RPMI7951 (cell line): ENCODE measurements around the gene PCDHB2. TPM values are rescaled to one million over a fixed set of nuclear protein-coding genes. Genes with fewer than 3 reads are reported as not detected.
"Not testable (repeated sequence)": the region's sequence is repeated elsewhere in the genome, so short reads cannot be mapped to it uniquely, and the experiment has no call there.

Experiments used
- DNase-seq: peaks from one replicate; pipeline ENCODE4 v3.0.0-alpha.2; 2012; ENCODE audit warnings: low read depth
- total RNA-seq: library from RNA; depleted of rRNA; stranded (reverse); fragments of >200 nt; shearing (Covaris generic); gene quantifications from 2 replicates; pipeline ENCODE4 v1.2.3, GENCODE V29; 2014; rRNA removed

Gene PCDHB2
- 0.88 and 0.96 TPM in 2 replicates for total RNA-seq

- peak; percentile 68 for DNase-seq
Measured at GRCh38 chr5:141094481-141095262, at the start of gene PCDHB2. Gene PCDHB2 (plus strand): TSS chr5:141094615. CDS start chr5:141094791, 176 bp downstream.

DNA sequence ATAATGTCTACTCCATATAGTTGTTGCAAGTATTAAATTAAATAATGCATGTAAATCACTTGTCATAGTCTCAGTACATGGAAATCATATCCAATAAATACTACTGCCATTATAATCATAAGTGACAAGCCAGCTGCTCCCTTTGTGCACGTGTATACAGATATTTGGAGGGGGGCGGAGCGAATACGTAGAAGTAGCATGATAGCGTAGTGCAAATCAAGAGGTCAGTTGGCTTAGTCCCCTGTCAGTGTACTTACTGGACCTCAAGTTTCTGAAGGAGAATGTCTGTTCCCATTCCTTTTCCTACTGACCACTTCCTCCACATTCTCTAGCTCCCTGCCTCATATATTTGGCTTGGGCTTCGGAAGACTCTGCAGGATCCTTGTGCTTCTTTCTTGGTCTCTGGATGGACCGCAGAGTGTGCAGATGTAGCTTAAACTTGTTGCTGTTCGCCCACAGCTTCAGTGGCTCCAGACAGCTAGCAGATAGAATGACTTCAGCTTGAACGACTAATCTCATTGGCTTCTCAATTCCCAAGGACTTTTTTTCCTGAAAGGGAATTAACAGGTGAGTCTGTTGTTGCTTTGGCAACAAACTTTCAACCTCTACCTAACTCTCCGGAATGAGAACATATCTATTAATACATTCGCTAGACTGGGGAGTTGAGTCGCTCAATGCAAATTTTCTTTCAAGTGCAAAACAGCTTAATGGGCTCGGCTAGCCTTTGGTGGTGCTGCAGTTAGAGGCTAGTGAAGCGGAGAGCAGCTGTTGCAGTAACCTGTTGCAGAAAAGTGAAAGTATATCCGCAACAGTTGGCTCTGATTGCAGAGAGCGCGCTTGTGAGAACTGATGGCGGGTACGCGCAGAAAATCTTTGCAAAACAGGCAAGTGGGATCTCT is 43.5 kb upstream of the PCDHB2 start, which contains the start of gene PCDHB1:
Gene PCDHB1 (plus strand): TSS at position 753 of the 899 bp plus-strand sequence. CDS start 97 bp downstream, at position 850.
- DNase-seq: peak; percentile 2

DNA sequence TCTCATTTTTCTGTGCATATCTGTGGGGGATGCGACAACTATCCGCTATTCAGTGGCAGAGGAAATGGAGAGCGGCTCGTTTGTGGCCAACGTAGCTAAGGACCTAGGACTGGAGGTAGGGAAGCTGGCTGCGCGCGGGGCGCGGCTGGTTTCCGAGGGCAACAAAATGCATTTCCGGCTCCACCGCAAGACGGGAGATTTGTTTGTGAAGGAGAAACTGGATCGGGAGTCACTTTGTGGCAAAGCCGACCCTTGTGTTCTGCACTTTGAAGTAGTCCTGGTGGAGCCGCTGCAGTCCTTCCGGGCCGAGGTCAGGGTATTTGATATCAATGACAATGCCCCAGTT is 42.9 kb upstream of the PCDHB2 start:
- DNase-seq: no peak

DNA sequence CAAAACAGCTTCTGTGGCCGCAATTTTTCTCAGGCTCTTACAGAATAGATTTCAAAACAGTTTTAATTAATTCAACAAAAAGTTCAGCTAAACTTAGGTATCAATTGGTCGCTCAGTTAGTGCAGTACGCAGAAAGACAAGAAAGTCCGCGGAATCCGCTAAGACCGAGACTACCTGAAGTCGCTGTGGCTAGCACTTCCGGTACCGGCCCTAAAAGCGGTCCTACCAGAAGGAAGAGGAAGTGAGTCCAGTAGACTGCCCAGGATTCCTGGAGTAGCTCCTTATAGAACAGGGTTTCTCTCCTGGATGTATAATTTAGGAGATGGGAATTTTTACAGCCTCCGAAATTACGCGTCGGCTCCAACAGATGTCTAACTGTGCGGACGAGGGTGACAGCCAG is 16.6 kb upstream of the PCDHB2 start:
- no peak for DNase-seq

DNA sequence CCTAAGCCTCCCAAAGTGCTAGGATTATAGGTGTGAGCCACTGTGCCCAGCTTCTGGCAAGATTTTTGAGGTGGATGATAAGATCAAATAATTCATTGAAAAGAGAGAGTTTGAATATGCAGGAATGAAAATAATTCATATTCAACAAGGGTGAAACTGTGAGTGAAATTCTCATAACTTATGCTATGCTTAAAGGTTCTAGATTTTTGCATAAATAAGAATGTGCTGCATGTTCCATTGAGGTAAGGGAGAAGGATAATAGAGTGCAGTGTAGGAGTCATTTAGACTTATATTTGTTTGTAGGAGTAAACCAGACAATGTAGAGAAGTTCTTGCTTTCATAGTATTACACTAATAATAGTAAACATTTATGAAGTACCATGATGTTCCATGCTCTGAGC is 12.2 kb upstream of the PCDHB2 start:
- DNase-seq: no peak

GRCh38 chr5:141084487-141084989 is 9.9 kb upstream of the PCDHB2 start:
- peak; percentile 67 for DNase-seq

DNA sequence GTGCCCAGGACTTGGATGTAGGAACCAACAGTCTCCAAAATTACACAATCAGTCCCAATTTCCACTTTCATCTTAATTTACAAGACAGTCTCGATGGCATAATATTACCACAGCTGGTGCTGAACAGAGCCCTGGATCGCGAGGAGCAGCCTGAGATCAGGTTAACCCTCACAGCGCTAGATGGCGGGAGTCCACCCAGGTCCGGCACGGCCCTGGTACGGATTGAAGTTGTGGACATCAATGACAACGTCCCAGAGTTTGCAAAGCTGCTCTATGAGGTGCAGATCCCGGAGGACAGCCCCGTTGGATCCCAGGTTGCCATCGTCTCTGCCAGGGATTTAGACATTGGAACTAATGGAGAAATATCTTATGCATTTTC is 837 bp downstream of the PCDHB2 start:
- no peak for DNase-seq

GRCh38 chr5:141096181-141096580 is 1.8 kb downstream of the PCDHB2 start:
- not testable (repeated sequence) for DNase-seq

DNA sequence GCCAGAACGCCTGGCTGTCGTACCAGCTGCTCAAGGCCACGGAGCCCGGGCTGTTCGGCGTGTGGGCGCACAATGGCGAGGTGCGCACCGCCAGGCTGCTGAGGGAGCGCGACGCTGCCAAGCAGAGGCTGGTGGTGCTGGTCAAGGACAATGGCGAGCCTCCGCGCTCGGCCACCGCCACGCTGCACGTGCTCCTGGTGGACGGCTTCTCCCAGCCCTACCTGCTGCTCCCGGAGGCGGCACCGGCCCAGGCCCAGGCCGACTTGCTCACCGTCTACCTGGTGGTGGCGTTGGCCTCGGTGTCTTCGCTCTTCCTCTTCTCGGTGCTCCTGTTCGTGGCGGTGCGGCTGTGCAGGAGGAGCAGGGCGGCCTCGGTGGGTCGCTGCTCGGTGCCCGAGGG is 2.2 kb downstream of the PCDHB2 start:
- not testable (repeated sequence) for DNase-seq

DNA sequence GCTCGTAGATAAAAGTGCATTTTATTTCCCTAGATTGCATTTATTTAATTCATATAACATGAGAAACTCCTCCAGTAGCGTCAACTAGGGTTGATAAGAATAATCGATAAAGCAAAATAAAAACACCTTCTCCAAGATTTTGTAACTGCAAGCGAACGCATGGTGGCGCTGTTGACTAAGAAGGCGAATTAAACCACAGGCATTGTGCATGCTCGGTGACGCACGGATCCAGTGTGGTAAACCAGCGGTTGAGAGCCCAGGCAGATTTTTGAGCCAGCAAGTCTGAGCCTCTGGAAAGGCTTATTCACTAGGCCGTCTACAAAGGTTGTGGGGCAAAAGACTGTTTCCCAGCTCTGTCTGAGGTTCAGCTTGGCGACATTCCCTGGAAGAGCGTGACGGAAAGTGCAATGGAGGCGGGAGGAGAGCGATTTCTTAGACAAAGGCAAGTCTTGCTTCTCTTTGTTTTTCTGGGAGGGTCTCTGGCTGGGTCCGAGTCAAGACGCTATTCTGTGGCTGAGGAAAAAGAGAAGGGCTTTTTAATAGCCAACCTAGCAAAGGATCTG is 5.9 kb downstream of the PCDHB2 start, which contains the start of gene PCDHB3:
Gene PCDHB3 (plus strand): TSS at position 231 of the 563 bp plus-strand sequence. CDS start 177 bp downstream, at position 408.
- peak; percentile 65 for DNase-seq

DNA sequence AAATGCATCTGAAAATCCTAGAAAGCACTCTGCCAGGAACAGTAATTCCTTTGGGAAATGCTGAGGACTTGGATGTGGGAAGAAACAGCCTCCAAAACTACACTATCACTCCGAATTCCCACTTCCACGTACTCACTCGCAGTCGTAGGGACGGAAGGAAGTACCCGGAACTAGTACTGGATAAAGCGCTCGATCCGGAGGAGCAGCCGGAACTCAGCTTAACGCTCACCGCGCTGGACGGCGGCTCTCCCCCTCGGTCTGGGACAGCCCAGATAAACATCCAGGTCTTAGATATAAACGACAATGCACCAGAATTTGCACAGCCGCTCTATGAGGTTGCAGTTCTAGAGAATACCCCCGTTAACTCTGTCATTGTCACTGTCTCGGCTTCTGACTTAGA is 6.6 kb downstream of the PCDHB2 start:
- DNase-seq: no peak

DNA sequence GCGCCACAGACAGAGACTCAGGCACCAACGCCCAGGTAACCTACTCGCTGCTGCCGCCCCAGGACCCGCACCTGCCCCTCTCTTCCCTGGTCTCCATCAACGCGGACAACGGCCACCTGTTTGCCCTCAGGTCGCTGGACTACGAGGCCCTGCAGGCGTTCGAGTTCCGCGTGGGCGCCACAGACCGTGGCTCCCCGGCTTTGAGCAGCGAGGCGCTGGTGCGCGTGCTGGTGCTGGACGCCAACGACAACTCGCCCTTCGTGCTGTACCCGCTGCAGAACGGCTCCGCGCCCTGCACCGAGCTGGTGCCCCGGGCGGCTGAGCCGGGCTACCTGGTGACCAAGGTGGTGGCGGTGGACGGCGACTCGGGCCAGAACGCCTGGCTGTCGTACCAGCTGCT is 7.7 kb downstream of the PCDHB2 start:
- not testable (repeated sequence) for DNase-seq

DNA sequence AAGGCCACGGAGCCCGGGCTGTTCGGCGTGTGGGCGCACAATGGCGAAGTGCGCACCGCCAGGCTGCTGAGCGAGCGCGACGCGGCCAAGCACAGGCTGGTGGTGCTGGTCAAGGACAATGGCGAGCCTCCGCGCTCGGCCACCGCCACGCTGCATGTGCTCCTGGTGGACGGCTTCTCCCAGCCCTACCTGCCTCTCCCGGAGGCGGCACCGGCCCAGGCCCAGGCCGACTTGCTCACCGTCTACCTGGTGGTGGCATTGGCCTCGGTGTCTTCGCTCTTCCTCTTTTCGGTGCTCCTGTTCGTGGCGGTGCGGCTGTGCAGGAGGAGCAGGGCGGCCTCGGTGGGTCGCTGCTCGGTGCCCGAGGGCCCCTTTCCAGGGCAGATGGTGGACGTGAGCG is 8.1 kb downstream of the PCDHB2 start:
- not testable (repeated sequence) for DNase-seq

- DNase-seq: no peak
Measured at GRCh38 chr5:141105350-141105749, 10.9 kb downstream of the PCDHB2 start.

DNA sequence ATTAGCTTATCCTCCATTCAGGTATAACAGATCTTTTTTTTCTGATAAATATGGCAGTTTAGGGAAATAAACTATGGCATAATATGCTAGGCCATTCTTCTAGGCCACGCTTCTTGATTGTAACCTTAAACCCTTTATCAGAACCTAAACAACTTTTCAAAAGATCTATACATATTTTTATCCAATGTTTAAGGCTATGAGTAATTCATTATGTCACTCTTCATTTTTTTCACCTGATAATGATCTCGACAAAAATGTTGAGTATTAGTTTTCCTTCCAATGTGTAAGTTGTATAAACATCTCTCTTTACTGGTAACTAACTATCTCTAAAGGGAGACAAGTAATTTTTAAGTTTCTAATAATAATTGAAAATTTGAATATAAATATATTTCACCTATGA is 24.8 kb downstream of the PCDHB2 start:
- DNase-seq: no peak

GRCh38 chr5:141121563-141121962 is 27.1 kb downstream of the PCDHB2 start, which contains the start of gene PCDHB4:
Gene PCDHB4 (plus strand): TSS chr5:141121818. CDS start chr5:141121999, 181 bp downstream.
- DNase-seq: peak; percentile 31

GRCh38 chr5:141121985-141122384 is 27.6 kb downstream of the PCDHB2 start:
- DNase-seq: no peak

- DNase-seq: not testable (repeated sequence)
Measured at GRCh38 chr5:141123396-141124135, 29.2 kb downstream of the PCDHB2 start.

DNA sequence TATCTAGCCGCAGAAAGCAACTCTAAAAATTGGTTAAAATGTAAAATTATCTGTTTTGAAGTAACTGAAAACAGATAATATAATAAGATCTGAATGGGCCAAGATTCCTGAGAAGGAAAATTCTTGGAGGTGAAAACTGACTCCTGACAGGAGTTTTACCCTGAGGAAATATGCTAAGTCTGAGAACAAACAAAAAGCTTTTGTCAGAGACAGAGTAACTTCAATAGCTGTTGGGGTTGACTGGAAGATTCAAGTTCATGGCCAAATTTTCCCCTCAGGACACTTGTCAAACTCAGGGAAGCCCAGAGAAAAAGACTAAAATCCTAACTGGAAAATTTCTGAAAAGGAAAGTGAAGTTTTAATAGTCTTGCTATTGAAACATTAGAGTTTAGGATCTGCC is 32.9 kb downstream of the PCDHB2 start:
- no peak for DNase-seq

DNA sequence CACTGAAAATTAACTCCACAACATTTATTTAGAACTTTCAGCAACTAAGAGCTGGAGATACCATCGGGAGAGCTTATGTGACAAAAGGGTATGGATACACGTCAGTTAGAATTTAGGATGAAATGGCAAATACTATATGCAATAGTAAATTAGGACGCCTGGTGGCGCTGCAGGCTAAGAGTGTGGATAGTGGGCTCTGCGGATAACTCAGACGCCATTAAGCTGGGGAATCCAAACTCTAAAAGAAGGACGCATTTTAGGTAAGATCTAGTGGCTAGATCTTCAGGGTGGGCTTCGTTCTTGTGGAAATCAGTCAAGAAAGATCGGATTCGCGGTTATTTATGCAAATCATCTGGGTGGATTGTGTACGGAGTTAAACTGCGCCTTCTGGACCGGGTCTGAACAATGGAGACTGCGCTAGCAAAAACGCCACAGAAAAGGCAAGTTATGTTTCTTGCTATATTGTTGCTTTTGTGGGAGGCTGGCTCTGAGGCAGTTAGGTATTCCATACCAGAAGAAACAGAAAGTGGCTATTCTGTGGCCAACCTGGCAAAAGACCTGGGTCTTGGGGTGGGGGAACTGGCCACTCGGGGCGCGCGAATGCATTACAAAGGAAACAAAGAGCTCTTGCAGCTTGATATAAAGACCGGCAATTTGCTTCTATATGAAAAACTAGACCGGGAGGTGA is 40.8 kb downstream of the PCDHB2 start, which contains the start of gene PCDHB5:
Gene PCDHB5 (plus strand): TSS at position 177 of the 688 bp plus-strand sequence. CDS start 229 bp downstream, at position 406.
- peak; percentile 34 for DNase-seq
